HFF-Myc (cell line): ENCODE measurements around the gene METTL13.
A peak's percentile ranks its signal among the peaks of the same experiment; 100 is the strongest.

Source experiments
- DNase-seq: peaks from one replicate; pipeline ENCODE4 v3.0.0-alpha.2; 2011; ENCODE audit warnings: low read depth; ENCODE audit errors: extremely low read depth
- H3K4me3 ChIP-seq: replicated peaks from 2 replicates; pipeline ENCODE4 v1.5.1; 2011; ENCODE audit warnings: low read depth, mild to moderate bottlenecking, control low read depth, low read length
- CTCF ChIP-seq: IDR thresholded peaks from 2 replicates; pipeline ENCODE4 v1.5.1; 2012; ENCODE audit warnings: mild to moderate bottlenecking, low read depth, low read length, control low read depth; ENCODE audit errors: missing control alignments

Gene METTL13

DNA sequence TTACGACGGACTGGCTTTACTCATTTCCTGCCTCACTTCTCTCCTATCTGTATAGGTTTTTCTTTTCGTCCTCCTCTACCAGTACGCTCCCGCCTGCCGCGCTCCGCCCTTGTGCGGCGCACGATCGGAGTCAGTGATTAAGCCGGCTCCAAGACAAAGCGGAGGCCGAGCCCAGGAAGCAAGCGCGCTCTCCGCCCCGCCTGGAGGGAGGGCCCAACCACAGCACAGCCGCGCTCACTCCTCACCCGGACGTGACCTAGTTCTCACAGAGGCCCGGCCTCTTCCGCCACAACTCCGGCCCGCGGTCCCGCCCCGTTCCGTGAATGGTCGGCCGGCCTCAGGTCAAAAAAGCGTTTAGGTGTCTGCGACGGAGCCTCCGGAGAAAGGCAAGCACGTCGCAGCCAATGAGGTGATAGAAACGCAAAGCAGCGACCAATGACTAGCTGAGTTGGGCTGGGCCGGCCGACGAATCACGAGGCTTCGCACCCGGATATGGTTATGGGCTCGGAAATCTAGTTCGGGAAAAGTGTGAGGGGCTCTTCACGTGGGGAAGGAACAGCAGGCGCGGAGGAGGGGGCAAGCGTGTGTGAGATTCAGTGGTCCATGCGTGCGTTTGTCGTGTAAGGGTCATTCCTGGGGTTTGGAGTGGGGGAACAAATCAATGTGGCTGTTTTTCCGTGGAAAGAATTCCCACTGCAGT lies at the start of gene METTL13:
TSS of gene METTL13 (plus strand) at position 485 of the 700 bp plus-strand sequence. CDS start 308 bp downstream, outside the sequence.
- TF ChIP-seq CTCF = no peak
- H3K4me3 ChIP-seq = peak within 1 kb of the TSS; percentile 87
- DNase-seq = peak; percentile 95

DNA sequence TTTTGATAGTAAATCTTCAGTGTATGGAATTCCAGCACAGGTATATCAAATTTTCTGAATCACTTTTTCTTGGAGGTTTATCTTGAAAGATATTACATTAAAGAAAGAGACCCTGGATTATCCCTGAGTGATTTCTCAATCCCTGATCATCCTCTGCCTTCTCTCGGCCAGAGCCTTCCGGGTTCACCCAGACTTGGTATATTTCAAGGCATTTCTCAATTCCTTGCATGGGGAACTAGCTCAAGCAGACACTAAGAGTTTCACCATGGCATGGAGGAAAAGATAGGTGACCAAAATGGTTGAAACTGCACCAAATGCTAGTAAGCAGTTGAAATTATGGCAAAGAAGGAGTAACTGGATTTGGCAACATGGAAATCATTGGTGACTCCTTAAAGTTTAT lies 45.3 kb upstream of the METTL13 start:
- no peak for DNase-seq
- no peak for TF ChIP-seq CTCF
- H3K4me3 ChIP-seq = no peak overlapping the region

GRCh38 chr1:171738911-171739310 lies 42.5 kb upstream of the METTL13 start:
- peak overlapping the region; percentile 72 for H3K4me3 ChIP-seq
- DNase-seq = peak; percentile 71
- TF ChIP-seq CTCF = no peak

DNA sequence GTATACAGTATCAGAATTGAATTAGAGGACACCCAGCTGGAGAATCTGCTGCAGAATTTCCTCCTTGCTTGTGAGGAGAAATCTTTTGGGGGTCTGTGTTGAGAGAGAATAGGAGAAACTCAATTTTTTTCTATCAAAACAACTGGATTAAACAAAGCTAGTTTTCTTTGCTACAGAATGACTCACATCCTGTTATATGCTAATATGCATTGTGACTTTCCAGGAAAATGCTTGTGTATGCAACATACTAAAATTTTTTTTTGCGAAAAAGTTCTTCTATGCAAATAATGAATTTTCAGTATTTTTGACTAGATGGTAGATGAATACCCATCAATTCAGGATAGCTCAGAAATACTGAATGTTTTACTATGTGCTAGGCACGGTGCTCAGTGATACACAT lies 41.8 kb upstream of the METTL13 start:
- no peak for DNase-seq

DNA sequence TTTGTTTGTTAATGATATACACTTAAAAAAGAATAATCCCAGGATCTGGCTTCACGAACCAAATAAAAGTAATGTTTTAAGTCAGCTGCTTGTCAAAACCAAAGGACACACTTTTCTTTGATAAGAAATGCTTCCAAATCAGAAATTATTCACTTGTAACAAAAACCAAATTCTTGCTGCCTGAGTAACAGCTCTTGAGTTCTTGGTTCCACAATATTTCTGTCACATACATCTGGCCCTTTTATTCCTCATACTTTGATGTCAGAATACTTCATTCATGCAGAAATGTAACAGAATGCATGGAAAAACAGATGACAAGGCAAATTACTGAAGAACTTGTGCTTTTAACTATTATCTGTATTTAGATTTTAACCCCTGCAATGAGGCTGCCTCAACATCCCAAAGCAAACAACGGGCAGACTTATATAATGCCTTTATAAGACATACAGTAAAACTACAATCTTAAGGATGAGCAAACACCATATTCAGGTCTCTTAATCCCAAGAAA lies 41.0 kb upstream of the METTL13 start:
- TF ChIP-seq CTCF = no peak
- DNase-seq = no peak
- H3K4me3 ChIP-seq = peak overlapping the region; percentile 72

More for the DNA sequence above, 41.8 kb upstream of the METTL13 start:
- no peak for TF ChIP-seq CTCF
- H3K4me3 ChIP-seq = peak overlapping the region; percentile 72

GRCh38 chr1:171740987-171741871 lies 40.2 kb upstream of the METTL13 start:
- peak; percentile 3 for TF ChIP-seq CTCF
- peak overlapping the region; percentile 72 for H3K4me3 ChIP-seq
- no peak for DNase-seq
